ENCODE data around the gene ZNF746. TPM values are rescaled to one million over a fixed set of nuclear protein-coding genes. Genes with fewer than 3 reads are reported as not detected.
A peak's percentile ranks its signal among the peaks of the same experiment; 100 is the strongest.

The ZNF746 gene
- total and polyA plus RNA-seq, 2 of the 13 experiments (the other 11 are each of a cell fraction or from before 2014, with no cell fraction given): 3.8 to 8.1 TPM

DNA sequence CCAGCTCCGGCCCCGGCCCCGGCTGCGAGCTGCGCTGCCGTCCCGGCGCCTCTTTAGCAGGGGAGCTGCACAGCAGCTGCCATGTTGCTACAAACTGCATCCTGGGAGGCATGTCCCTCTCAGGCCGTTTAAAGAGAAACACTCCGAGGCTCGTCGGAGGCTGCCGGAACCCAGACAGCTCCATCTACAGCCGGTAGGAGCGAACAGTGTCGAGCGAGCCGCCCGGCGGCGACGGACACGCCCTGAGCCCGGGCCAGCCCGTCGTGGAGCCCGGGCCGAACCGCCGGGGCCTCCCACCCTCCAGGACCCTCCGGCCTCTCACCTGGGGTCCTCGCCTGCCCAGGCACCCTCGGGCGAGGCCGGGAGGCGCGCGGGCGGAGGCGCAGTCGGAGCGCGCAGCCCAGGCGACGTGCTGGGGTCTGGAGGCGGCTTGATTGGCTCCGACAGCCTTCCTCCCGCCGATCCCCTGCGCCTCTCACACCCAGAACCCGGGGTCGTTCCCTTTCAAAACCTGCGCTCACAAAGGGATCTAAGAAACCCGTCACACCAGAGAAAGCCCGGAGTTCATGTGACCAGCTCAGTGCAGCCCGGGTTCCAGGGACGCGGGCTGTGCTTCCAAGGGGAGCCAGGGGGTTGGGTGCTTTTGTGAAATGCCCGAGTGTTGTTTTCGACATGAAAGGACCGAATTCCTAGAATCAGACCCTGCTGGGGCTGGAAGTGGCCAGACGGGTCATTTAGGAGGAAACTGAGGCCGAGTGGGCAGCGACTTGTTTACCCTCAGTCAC is 36.9 kb downstream of the ZNF746 start, which contains the start of gene ZNF777 (continued):
- TF ChIP-seq ZNF713 (CRISPR knock-in tag; IDR thresholded peaks at IDR 0.05): no peak
- TF ChIP-seq MAFG (CRISPR knock-in tag; IDR thresholded peaks at IDR 0.05): no peak
- no peak for TF ChIP-seq TCF7L2 (IDR thresholded peaks at IDR 0.05; ENCODE audit: low read depth, low read length)
- TF ChIP-seq, protein P1, sequence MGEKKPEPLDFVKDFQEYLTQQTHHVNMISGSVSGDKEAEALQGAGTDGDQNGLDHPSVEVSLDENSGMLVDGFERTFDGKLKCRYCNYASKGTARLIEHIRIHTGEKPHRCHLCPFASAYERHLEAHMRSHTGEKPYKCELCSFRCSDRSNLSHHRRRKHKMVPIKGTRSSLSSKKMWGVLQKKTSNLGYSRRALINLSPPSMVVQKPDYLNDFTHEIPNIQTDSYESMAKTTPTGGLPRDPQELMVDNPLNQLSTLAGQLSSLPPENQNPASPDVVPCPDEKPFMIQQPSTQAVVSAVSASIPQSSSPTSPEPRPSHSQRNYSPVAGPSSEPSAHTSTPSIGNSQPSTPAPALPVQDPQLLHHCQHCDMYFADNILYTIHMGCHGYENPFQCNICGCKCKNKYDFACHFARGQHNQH (CRISPR knock-in tag; IDR thresholded peaks at IDR 0.05): no peak
- peak; percentile 49 for TF ChIP-seq HNRNPLL (IDR thresholded peaks at IDR 0.05; ENCODE audit: low read depth, low read length, poor library complexity, severe bottlenecking)
- TF ChIP-seq PAX8 (CRISPR knock-in tag; IDR thresholded peaks at IDR 0.05; ENCODE audit: borderline replicate concordance): 0 out of 2 replicates have a peak, but pooled peaks have one; percentile 43
- peak; percentile 31; the same call in 1 of the 2 replicates for TF ChIP-seq IRF2 (CRISPR knock-in tag; IDR thresholded peaks at IDR 0.05)
- TF ChIP-seq, protein P2, sequence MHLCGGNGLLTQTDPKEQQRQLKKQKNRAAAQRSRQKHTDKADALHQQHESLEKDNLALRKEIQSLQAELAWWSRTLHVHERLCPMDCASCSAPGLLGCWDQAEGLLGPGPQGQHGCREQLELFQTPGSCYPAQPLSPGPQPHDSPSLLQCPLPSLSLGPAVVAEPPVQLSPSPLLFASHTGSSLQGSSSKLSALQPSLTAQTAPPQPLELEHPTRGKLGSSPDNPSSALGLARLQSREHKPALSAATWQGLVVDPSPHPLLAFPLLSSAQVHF (CRISPR knock-in tag; IDR thresholded peaks at IDR 0.05): no peak
- TF ChIP-seq, protein P3, sequence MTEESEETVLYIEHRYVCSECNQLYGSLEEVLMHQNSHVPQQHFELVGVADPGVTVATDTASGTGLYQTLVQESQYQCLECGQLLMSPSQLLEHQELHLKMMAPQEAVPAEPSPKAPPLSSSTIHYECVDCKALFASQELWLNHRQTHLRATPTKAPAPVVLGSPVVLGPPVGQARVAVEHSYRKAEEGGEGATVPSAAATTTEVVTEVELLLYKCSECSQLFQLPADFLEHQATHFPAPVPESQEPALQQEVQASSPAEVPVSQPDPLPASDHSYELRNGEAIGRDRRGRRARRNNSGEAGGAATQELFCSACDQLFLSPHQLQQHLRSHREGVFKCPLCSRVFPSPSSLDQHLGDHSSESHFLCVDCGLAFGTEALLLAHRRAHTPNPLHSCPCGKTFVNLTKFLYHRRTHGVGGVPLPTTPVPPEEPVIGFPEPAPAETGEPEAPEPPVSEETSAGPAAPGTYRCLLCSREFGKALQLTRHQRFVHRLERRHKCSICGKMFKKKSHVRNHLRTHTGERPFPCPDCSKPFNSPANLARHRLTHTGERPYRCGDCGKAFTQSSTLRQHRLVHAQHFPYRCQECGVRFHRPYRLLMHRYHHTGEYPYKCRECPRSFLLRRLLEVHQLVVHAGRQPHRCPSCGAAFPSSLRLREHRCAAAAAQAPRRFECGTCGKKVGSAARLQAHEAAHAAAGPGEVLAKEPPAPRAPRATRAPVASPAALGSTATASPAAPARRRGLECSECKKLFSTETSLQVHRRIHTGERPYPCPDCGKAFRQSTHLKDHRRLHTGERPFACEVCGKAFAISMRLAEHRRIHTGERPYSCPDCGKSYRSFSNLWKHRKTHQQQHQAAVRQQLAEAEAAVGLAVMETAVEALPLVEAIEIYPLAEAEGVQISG (CRISPR knock-in tag; IDR thresholded peaks at IDR 0.05): peak; percentile 98
- TF ChIP-seq DMAP1 (CRISPR knock-in tag; IDR thresholded peaks at IDR 0.05): peak; percentile 69; the same call in 1 of the 2 replicates
- TF ChIP-seq YY1 (IDR thresholded peaks at IDR 0.05; ENCODE audit: insufficient read depth, insufficient replicate concordance, low read depth, low read length): peak; percentile 91
- TF ChIP-seq ZNF143 (CRISPR knock-in tag; IDR thresholded peaks at IDR 0.05): peak; percentile 85
- TF ChIP-seq POLR2G (IDR thresholded peaks at IDR 0.05; ENCODE audit: low read depth, low read length): peak; percentile 78
- TF ChIP-seq ETV5 (CRISPR knock-in tag; IDR thresholded peaks at IDR 0.05; ENCODE audit: borderline replicate concordance): peak; percentile 48; the same call in 1 of the 2 replicates
- TF ChIP-seq ZNF333 (CRISPR knock-in tag; IDR thresholded peaks at IDR 0.05; ENCODE audit: borderline replicate concordance): no peak
- TF ChIP-seq, protein P4, sequence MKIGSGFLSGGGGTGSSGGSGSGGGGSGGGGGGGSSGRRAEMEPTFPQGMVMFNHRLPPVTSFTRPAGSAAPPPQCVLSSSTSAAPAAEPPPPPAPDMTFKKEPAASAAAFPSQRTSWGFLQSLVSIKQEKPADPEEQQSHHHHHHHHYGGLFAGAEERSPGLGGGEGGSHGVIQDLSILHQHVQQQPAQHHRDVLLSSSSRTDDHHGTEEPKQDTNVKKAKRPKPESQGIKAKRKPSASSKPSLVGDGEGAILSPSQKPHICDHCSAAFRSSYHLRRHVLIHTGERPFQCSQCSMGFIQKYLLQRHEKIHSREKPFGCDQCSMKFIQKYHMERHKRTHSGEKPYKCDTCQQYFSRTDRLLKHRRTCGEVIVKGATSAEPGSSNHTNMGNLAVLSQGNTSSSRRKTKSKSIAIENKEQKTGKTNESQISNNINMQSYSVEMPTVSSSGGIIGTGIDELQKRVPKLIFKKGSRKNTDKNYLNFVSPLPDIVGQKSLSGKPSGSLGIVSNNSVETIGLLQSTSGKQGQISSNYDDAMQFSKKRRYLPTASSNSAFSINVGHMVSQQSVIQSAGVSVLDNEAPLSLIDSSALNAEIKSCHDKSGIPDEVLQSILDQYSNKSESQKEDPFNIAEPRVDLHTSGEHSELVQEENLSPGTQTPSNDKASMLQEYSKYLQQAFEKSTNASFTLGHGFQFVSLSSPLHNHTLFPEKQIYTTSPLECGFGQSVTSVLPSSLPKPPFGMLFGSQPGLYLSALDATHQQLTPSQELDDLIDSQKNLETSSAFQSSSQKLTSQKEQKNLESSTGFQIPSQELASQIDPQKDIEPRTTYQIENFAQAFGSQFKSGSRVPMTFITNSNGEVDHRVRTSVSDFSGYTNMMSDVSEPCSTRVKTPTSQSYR (CRISPR knock-in tag; IDR thresholded peaks at IDR 0.05; ENCODE audit: borderline replicate concordance): no peak
- TF ChIP-seq ZNF350 (CRISPR knock-in tag; IDR thresholded peaks at IDR 0.05; ENCODE audit: borderline replicate concordance, low read depth): peak; percentile 34; the same call in 1 of the 2 replicates
- TF ChIP-seq ZBTB42 (CRISPR knock-in tag; IDR thresholded peaks at IDR 0.05): no peak
- TF ChIP-seq, protein P5, sequence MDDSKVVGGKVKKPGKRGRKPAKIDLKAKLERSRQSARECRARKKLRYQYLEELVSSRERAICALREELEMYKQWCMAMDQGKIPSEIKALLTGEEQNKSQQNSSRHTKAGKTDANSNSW (CRISPR knock-in tag; IDR thresholded peaks at IDR 0.05; ENCODE audit: borderline replicate concordance): no peak
- TF ChIP-seq, protein P6, sequence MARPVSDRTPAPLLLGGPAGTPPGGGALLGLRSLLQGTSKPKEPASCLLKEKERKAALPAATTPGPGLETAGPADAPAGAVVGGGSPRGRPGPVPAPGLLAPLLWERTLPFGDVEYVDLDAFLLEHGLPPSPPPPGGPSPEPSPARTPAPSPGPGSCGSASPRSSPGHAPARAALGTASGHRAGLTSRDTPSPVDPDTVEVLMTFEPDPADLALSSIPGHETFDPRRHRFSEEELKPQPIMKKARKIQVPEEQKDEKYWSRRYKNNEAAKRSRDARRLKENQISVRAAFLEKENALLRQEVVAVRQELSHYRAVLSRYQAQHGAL (CRISPR knock-in tag; IDR thresholded peaks at IDR 0.05; ENCODE audit: not compliant biosample characterization): no peak
